ENCODE measurements around the gene ACTRT3. TPM values are rescaled to one million over a fixed set of nuclear protein-coding genes. Genes with fewer than 3 reads are reported as not detected.

The ACTRT3 gene
- total RNA-seq, 2 donors from 2014 or later, result 0.30 to 1.4 TPM

DNA sequence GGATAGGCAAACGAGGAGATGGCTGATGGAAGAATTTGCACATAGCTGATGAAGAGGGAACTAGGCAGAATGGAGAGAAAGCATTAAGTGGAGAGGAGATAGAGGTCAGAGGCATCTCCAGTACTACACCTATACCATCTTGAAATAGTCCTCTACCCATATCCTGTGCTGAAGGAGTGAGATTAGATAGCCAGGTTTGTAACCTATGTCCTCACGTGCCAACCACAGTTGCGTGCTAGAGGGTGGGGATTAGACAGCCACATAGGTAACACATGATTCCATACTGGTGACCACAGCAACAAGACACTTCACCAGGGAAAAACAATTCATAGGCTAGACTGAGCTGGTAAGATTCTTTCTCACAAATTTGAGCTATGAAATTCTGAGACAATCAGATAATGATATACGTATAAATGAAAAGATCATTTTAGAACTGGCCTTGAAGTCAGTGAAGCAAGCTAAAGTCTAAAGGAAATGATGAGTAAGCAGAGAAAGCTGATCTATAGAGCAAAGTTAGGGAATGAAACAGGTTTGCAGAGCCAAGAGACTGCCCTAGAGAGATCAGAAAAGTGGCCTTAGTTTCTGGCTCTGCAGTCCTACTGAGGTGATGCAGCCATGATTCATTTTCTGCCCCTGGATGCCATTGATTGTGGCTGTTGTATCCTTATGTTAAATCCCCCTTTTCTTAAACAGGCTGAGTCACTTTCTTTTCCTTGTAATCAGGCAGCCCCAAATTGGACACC lies 21.5 kb upstream of the ACTRT3 start:
- TF ChIP-seq, protein P1, sequence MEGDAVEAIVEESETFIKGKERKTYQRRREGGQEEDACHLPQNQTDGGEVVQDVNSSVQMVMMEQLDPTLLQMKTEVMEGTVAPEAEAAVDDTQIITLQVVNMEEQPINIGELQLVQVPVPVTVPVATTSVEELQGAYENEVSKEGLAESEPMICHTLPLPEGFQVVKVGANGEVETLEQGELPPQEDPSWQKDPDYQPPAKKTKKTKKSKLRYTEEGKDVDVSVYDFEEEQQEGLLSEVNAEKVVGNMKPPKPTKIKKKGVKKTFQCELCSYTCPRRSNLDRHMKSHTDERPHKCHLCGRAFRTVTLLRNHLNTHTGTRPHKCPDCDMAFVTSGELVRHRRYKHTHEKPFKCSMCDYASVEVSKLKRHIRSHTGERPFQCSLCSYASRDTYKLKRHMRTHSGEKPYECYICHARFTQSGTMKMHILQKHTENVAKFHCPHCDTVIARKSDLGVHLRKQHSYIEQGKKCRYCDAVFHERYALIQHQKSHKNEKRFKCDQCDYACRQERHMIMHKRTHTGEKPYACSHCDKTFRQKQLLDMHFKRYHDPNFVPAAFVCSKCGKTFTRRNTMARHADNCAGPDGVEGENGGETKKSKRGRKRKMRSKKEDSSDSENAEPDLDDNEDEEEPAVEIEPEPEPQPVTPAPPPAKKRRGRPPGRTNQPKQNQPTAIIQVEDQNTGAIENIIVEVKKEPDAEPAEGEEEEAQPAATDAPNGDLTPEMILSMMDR (IDR thresholded peaks at IDR 0.05), result no peak
- Histone ChIP-seq H3K4me3 (no peak overlapping the region), H3K27ac (no peak overlapping the region), H3K36me3 (peaks cover 18% of the 10 kb centered on the region), H3K9me3 (no peaks in the 10 kb centered on the region), H3K27me3 (no peaks in the 10 kb centered on the region), H3K4me1 (no peaks in the 10 kb centered on the region)
- DNase-seq (ENCODE audit: low spot score), result no peak

DNA sequence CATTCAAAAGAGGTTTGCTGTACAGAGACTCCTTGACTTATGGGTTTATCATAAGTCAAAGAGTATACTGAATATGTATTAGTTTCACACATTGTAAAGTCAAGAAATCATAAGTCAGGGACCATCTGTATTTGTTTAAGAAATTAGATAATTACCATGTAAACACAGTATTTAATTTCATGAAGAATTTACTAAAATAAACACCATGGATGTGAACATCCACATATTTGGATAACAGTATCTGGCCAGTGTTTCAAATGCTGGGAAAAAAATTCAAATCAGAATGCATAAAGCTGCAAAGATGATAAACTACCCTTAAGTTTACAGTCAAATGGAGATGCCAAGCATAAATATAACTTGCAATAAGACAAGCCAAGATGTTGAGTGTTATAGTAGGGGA lies 20.9 kb upstream of the ACTRT3 start:
- no peaks in the 10 kb centered on the region for H3K27me3 ChIP-seq
- no peak overlapping the region for H3K4me3 ChIP-seq
- no peak overlapping the region for H3K27ac ChIP-seq
- TF ChIP-seq, protein P1 (IDR thresholded peaks at IDR 0.05), result no peak
- no peak for DNase-seq (ENCODE audit: low spot score)
- H3K4me1 ChIP-seq, result no peaks in the 10 kb centered on the region
- H3K9me3 ChIP-seq, result no peaks in the 10 kb centered on the region
- peaks cover 23% of the 10 kb centered on the region for H3K36me3 ChIP-seq

DNA sequence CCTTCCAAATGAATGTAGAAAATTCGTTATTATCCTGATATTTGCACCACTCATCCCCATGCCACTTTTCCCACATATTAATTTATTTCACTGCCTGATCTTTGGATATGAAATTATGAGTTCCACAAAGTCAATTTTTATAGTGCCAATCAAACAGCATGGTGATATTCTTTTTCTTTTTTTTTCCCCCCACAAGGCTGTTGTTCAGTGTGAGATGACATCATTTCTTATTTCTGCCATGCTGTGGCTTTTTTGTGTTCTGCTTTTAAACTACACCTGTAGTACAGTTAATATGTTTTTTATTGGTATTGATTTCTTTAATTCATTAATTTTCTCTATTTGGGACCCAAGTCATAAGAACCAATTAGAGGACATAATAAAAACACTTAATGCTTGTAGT lies 18.4 kb upstream of the ACTRT3 start:
- H3K4me1 ChIP-seq, result no peaks in the 10 kb centered on the region
- no peak overlapping the region for H3K4me3 ChIP-seq
- H3K9me3 ChIP-seq, result no peaks in the 10 kb centered on the region
- peaks cover 43% of the 10 kb centered on the region for H3K36me3 ChIP-seq
- DNase-seq (ENCODE audit: low spot score), result no peak
- H3K27me3 ChIP-seq, result no peaks in the 10 kb centered on the region
- TF ChIP-seq, protein P1 (IDR thresholded peaks at IDR 0.05), result no peak
- H3K27ac ChIP-seq, result no peak overlapping the region

DNA sequence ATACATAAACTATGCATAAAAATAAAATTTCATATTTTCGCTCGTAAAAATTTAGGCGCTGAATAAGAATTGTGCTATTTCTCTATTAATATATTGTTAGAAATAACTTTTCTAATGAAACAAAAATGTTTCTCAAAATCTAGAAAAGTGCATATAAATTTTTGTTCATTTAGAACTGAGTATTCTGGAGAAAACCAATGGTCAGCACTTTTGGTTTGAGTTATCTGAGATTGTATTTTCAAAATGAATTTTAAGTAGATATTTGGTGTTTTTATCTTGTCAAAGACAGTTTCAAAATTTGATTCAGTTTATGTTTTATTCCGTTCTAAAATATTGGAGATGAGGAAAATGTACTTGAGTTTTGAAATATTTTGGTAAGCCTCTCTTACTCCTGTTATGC lies 17.8 kb upstream of the ACTRT3 start:
- Histone ChIP-seq H3K9me3 (no peaks in the 10 kb centered on the region), H3K27ac (no peak overlapping the region), H3K36me3 (peaks cover 43% of the 10 kb centered on the region), H3K4me1 (no peaks in the 10 kb centered on the region), H3K4me3 (no peak overlapping the region), H3K27me3 (no peaks in the 10 kb centered on the region)
- DNase-seq (ENCODE audit: low spot score), result no peak
- TF ChIP-seq, protein P1 (IDR thresholded peaks at IDR 0.05), result no peak

DNA sequence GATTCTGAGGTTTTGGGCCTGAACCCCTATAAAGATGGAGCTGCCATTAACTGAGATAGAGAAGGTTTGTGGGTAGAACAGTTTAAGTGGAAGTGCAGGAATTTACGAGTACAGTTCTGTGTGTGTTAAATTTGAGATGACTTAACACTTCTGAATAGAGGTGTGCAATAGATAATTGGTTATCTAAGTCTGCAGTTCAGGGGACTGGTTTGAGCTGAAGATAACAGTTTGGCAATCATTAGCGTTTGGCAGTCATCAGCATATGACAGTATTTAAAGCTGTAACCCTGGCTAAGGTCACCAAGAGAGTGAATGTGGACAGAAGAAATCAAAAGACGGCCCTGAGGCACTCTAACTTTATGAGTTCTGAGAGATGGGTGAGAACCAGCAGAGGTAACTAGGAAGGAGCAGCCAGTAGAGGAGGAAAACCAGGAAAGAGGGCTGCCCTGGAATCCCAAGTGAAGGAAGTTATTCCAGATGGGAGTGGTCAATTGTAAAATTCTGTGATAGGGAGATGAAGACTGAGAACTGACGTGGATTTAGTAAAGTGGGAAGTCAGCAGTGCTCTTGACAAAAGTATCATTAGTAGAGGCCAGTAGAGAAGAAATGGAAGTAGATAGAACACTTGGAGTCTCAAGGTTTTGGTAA lies 12.0 kb upstream of the ACTRT3 start:
- Histone ChIP-seq H3K36me3 (peaks cover 76% of the 10 kb centered on the region), H3K9me3 (no peaks in the 10 kb centered on the region), H3K4me3 (no peak overlapping the region), H3K27ac (peak overlapping the region in 1 of 2 donors; percentile 26), H3K27me3 (no peaks in the 10 kb centered on the region), H3K4me1 (no peaks in the 10 kb centered on the region)
- no peak for DNase-seq (ENCODE audit: low spot score)
- TF ChIP-seq, protein P1 (IDR thresholded peaks at IDR 0.05), result no peak
